GM20000 (cell line): ENCODE measurements around the gene RTN4R.

ENCODE experiments used
- DNase-seq: peaks from one replicate; pipeline ENCODE4 v3.0.0; 2012; ENCODE audit warnings: low spot score
- CTCF ChIP-seq: IDR thresholded peaks from 2 replicates; pipeline ENCODE4 v1.5.1; 2012; ENCODE audit warnings: mild to moderate bottlenecking, control low read depth; ENCODE audit errors: extremely low read depth, missing control alignments

Gene RTN4R

GRCh38 chr22:20204311-20204710 is 63.8 kb downstream of the RTN4R start:
- DNase-seq: no peak

GRCh38 chr22:20203552-20204201 is 64.4 kb downstream of the RTN4R start:
- DNase-seq: no peak
- TF ChIP-seq CTCF: no peak

More at GRCh38 chr22:20204311-20204710, 63.8 kb downstream of the RTN4R start:
- TF ChIP-seq CTCF: no peak

GRCh38 chr22:20203142-20203551 is 65.0 kb downstream of the RTN4R start:
- TF ChIP-seq CTCF: no peak
- DNase-seq: no peak

GRCh38 chr22:20201837-20202392 is 66.2 kb downstream of the RTN4R start:
- TF ChIP-seq CTCF: no peak
- no peak for DNase-seq

- no peak for DNase-seq
- TF ChIP-seq CTCF: no peak
These were observed 68.2 kb downstream of the RTN4R start for GRCh38 chr22:20199906-20200305.

GRCh38 chr22:20199413-20199842 is 68.7 kb downstream of the RTN4R start:
- no peak for TF ChIP-seq CTCF
- DNase-seq: no peak

- no peak for DNase-seq
- TF ChIP-seq CTCF: no peak
These were observed 69.4 kb downstream of the RTN4R start for GRCh38 chr22:20198557-20199319.
